WI38 (cell line): Measurements from ENCODE around the gene PHACTR3.

Source experiments
- H3K4me3 ChIP-seq: 2 replicates; pipeline ENCODE4 v1.5.1; 2011; ENCODE audit warnings: low read depth, mild to moderate bottlenecking, control low read depth, low read length
- CTCF ChIP-seq: IDR thresholded peaks from 2 replicates; pipeline ENCODE4 v1.5.1; 2012; ENCODE audit warnings: low read depth, mild to moderate bottlenecking, control low read depth, low read length

PHACTR3 gene

GRCh38 chr20:59822291-59823029 is 218.1 kb downstream of the PHACTR3 start:
- no peak overlapping the region for H3K4me3 ChIP-seq
- no peak for TF ChIP-seq CTCF

- H3K4me3 ChIP-seq, result no peak overlapping the region
Measured at GRCh38 chr20:59823030-59823423, 218.7 kb downstream of the PHACTR3 start.

GRCh38 chr20:59823491-59824259 is 219.3 kb downstream of the PHACTR3 start:
- no peak overlapping the region for H3K4me3 ChIP-seq
- TF ChIP-seq CTCF, result no peak

More at GRCh38 chr20:59823030-59823423, 218.7 kb downstream of the PHACTR3 start:
- no peak for TF ChIP-seq CTCF

GRCh38 chr20:59824711-59825562 is 220.6 kb downstream of the PHACTR3 start:
- H3K4me3 ChIP-seq, result no peak overlapping the region
- TF ChIP-seq CTCF, result no peak

GRCh38 chr20:59825563-59825920 is 221.2 kb downstream of the PHACTR3 start:
- H3K4me3 ChIP-seq, result no peak overlapping the region
- no peak for TF ChIP-seq CTCF

- no peak overlapping the region for H3K4me3 ChIP-seq
- no peak for TF ChIP-seq CTCF
Measured at GRCh38 chr20:59825944-59826759, 221.8 kb downstream of the PHACTR3 start.
